ENCODE results near the gene PCDHB16. TPM values are rescaled to one million over a fixed set of nuclear protein-coding genes. Genes with fewer than 3 reads are reported as not detected.
"Not testable (repeated sequence)": the region's sequence is repeated elsewhere in the genome, so short reads cannot be mapped to it uniquely, and the experiment has no call there.

PCDHB16 gene
- total RNA-seq, 1 donor from 2014 or later = 1.6 TPM

DNA sequence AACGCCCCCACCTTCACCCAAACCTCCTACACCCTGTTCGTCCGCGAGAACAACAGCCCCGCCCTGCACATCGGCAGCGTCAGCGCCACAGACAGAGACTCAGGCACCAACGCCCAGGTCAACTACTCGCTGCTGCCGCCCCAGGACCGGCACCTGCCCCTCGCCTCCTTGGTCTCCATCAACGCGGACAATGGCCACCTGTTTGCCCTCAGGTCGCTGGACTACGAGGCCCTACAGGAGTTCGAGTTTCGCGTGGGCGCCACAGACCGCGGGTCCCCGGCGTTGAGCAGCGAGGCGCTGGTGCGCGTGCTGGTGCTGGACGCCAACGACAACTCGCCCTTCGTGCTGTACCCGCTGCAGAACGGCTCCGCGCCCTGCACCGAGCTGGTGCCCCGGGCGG, 42.7 kb downstream of the PCDHB16 start:
- DNase-seq (ENCODE audit: low spot score) = not testable (repeated sequence)

DNA sequence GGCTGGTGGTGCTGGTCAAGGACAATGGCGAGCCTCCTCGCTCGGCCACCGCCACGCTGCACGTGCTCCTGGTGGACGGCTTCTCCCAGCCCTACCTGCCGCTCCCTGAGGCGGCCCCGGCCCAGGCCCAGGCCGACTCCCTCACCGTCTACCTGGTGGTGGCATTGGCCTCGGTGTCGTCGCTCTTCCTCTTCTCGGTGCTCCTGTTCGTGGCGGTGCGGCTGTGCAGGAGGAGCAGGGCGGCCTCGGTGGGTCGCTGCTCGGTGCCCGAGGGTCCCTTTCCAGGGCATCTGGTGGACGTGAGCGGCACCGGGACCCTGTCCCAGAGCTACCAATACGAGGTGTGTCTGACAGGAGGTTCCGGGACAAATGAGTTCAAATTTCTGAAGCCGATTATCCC, 43.2 kb downstream of the PCDHB16 start:
- DNase-seq (ENCODE audit: low spot score) = not testable (repeated sequence)

DNA sequence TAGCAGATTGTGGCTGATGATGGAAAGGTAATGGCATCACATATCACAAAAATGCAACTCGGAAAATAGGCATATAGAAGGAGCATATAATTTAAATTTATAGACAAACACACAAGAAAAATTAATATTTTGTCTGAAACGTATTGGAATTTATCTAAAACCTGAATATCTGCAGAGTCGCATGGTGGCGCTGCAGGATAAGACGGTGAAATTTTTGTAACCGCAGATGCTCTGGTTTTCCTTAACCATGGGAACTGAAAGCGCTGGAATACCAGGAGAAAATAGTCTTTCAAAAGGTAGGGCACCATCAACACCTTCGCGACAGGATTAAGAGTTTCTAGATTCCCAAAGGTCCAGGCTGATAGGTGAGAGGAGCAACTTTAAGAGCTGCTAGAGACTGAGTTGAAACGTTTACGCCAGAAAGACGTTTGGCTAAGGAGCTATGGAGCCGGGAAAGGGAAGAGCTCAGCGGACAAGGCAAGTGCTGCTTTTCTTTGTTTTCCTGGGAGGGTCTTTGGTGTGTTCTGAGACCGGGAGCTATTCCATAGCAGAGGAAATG, 52.0 kb downstream of the PCDHB16 start:
- no peak for DNase-seq (ENCODE audit: low spot score)

Other genes with a start within 250 kb of the PCDHB16 start
- 1.1 TPM for gene PCDHAC2, start 215.9 kb upstream of the PCDHB16 start, total RNA-seq
- not detected for gene PCDHB1, start 131.0 kb upstream of the PCDHB16 start, total RNA-seq
- gene PCDHB2, start 87.8 kb upstream of the PCDHB16 start, total RNA-seq = 3.4 TPM
- 3.6 TPM for gene PCDHB3, start 81.9 kb upstream of the PCDHB16 start, total RNA-seq
- 2.5 TPM for gene PCDHB4, start 60.6 kb upstream of the PCDHB16 start, total RNA-seq
- gene PCDHB5, start 47.2 kb upstream of the PCDHB16 start, total RNA-seq = 1.5 TPM
- 0.48 TPM for gene PCDHB6, start 32.3 kb upstream of the PCDHB16 start, total RNA-seq
- 1.6 TPM for gene PCDHB7, start 9.7 kb upstream of the PCDHB16 start, total RNA-seq
- gene PCDHB8, start 4.6 kb upstream of the PCDHB16 start, total RNA-seq = 2.4 TPM
- 1.0 TPM for gene PCDHB9, start 4.8 kb downstream of the PCDHB16 start, total RNA-seq
- gene PCDHB10, start 10.0 kb downstream of the PCDHB16 start, total RNA-seq = 1.4 TPM
- gene PCDHB11, start 17.2 kb downstream of the PCDHB16 start, total RNA-seq = 2.0 TPM
- 3.3 TPM for gene PCDHB12, start 26.3 kb downstream of the PCDHB16 start, total RNA-seq
- gene PCDHB13, start 31.5 kb downstream of the PCDHB16 start, total RNA-seq = 2.8 TPM
- 1.9 TPM for gene PCDHB14, start 41.0 kb downstream of the PCDHB16 start, total RNA-seq
- 3.4 TPM for gene PCDHB15, start 63.0 kb downstream of the PCDHB16 start, total RNA-seq
- gene SLC25A2, start 121.7 kb downstream of the PCDHB16 start, total RNA-seq = 0.61 TPM
- gene TAF7, start 138.4 kb downstream of the PCDHB16 start, total RNA-seq = 53.9 TPM
- gene PCDHGA1, start 148.1 kb downstream of the PCDHB16 start, total RNA-seq = 0.48 TPM
- 3.7 TPM for gene PCDHGA2, start 156.4 kb downstream of the PCDHB16 start, total RNA-seq
- 2.2 TPM for gene PCDHGA3, start 161.4 kb downstream of the PCDHB16 start, total RNA-seq
- gene PCDHGB1, start 167.7 kb downstream of the PCDHB16 start, total RNA-seq = 1.3 TPM
- gene PCDHGA4, start 172.6 kb downstream of the PCDHB16 start, total RNA-seq = 4.7 TPM
- 3.1 TPM for gene PCDHGB2, start 177.6 kb downstream of the PCDHB16 start, total RNA-seq
- gene PCDHGA5, start 181.8 kb downstream of the PCDHB16 start, total RNA-seq = 2.7 TPM
- gene PCDHGB3, start 187.9 kb downstream of the PCDHB16 start, total RNA-seq = 2.7 TPM
- 3.1 TPM for gene PCDHGA6, start 191.5 kb downstream of the PCDHB16 start, total RNA-seq
- 1.9 TPM for gene PCDHGA7, start 200.4 kb downstream of the PCDHB16 start, total RNA-seq
- gene PCDHGB4, start 205.3 kb downstream of the PCDHB16 start, total RNA-seq = 3.2 TPM
- 0.87 TPM for gene PCDHGA8, start 210.2 kb downstream of the PCDHB16 start, total RNA-seq
- 5.9 TPM for gene PCDHGB5, start 215.6 kb downstream of the PCDHB16 start, total RNA-seq
- 3.9 TPM for gene PCDHGA9, start 220.4 kb downstream of the PCDHB16 start, total RNA-seq
- 5.3 TPM for gene PCDHGB6, start 225.6 kb downstream of the PCDHB16 start, total RNA-seq
- gene PCDHGA10, start 230.6 kb downstream of the PCDHB16 start, total RNA-seq = 4.2 TPM
- gene PCDHGB7, start 235.3 kb downstream of the PCDHB16 start, total RNA-seq = 8.1 TPM
- gene PCDHGA11, start 238.7 kb downstream of the PCDHB16 start, total RNA-seq = 3.1 TPM
- gene PCDHGA12, start 248.1 kb downstream of the PCDHB16 start, total RNA-seq = 4.6 TPM